H1 (cell line): ENCODE data around the gene NTN5. TPM values are rescaled to one million over a fixed set of nuclear protein-coding genes. Genes with fewer than 3 reads are reported as not detected.

Experiments
- CTCF ChIA-PET: fragments of 300-600 bp; sonication (Branson Sonifier 250); formaldehyde crosslinking; loops from one replicate; lab custom pipeline; 2021; ENCODE audit not compliant: partially characterized antibody; lab: Charles Lee
- POLR2A ChIA-PET: fragments of 300-600 bp; sonication (Branson Sonifier 250); formaldehyde crosslinking; loops from one replicate; lab custom pipeline; 2021; ENCODE audit warnings: inconsistent platforms; ENCODE audit not compliant: partially characterized antibody; lab: Charles Lee
- DNase-seq, 2 experiments: peaks; one replicate each; pipeline versions ENCODE4 v3.0.0 to v3.0.0-alpha.2; 2010 to 2022; ENCODE audit warnings: low spot score in 2 of 2, low read depth in 1 of 2, mixed read lengths in 1 of 2
- FAIRE-seq: peaks from 2 replicates; lab custom pipeline; 2011; peaks lifted over from hg19 to GRCh38; lab: Jason Lieb, UNC
- H2AFZ ChIP-seq: 2 replicates; pipeline ENCODE4 v1.8.1; 2012; ENCODE audit warnings: low read length, inconsistent platforms
- H2AK5ac ChIP-seq: 2 replicates; pipeline ENCODE4 v1.6.1; 2013; ENCODE audit warnings: low read depth, low read length
- H2BK120ac ChIP-seq: replicated peaks from 2 replicates; pipeline ENCODE3; 2013; ENCODE audit warnings: low read depth, low read length, inconsistent platforms
- H2BK12ac ChIP-seq: 2 replicates; pipeline ENCODE4 v1.6.1; 2013; ENCODE audit warnings: low read depth, low read length
- H2BK15ac ChIP-seq: 2 replicates; pipeline ENCODE4 v1.6.1; 2013; ENCODE audit warnings: low read length
- H2BK20ac ChIP-seq: 2 replicates; pipeline ENCODE4 v1.6.1; 2013; ENCODE audit warnings: low read length
- H2BK5ac ChIP-seq: 2 replicates; pipeline ENCODE4 v1.6.1; 2013; ENCODE audit warnings: low read depth, low read length
- H3K14ac ChIP-seq: 2 replicates; pipeline ENCODE4 v1.6.1; 2013; ENCODE audit warnings: inconsistent platforms; ENCODE audit not compliant: insufficient read length
- H3K18ac ChIP-seq: 2 replicates; pipeline ENCODE4 v1.6.1; 2013; ENCODE audit warnings: low read length; ENCODE audit errors: extremely low read depth
- H3K23ac ChIP-seq: 2 replicates; pipeline ENCODE4 v1.6.1; 2013; ENCODE audit warnings: inconsistent platforms; ENCODE audit not compliant: insufficient read length
- H3K23me2 ChIP-seq: 2 replicates; pipeline ENCODE4 v1.6.1; 2013; ENCODE audit warnings: low read depth, low read length
- H3K27ac ChIP-seq: 2 replicates; pipeline ENCODE4 v1.6.1; 2011; ENCODE audit warnings: low read depth, low read length, inconsistent platforms
- H3K27me3 ChIP-seq, 4 experiments: replicated peaks in 1 of 4; 1 replicate in 1 of 4; 2 replicates in 3 of 4; pipeline versions ENCODE4 v1.6.1 to v1.8.1; 2011 to 2013; ENCODE audit warnings: low read length in 3 of 4, mild to moderate bottlenecking in 3 of 4, inconsistent platforms in 2 of 4, mixed read lengths in 2 of 4, moderate library complexity in 1 of 4; ENCODE audit not compliant: control insufficient read depth in 3 of 4, insufficient read depth in 3 of 4; ENCODE audit errors: extremely low read depth in 1 of 4
- H3K36me3 ChIP-seq, 4 experiments: 2 replicates each; pipeline versions ENCODE4 v1.6.1 to v1.8.1; 2011 to 2013; ENCODE audit warnings: mild to moderate bottlenecking in 4 of 4, low read length in 3 of 4, moderate library complexity in 2 of 4, control low read depth in 1 of 4, inconsistent platforms in 1 of 4; ENCODE audit not compliant: insufficient read depth in 4 of 4, control insufficient read depth in 2 of 4
- H3K4ac ChIP-seq: replicated peaks from 2 replicates; pipeline ENCODE3; 2013; ENCODE audit warnings: low read length, low read depth, mixed read lengths, inconsistent platforms; ENCODE audit not compliant: insufficient read length
- H3K4me1 ChIP-seq, 4 experiments: replicated peaks in 1 of 4; 1 replicate in 1 of 4; 2 replicates in 3 of 4; pipeline versions ENCODE4 v1.6.1 to v1.8.1; 2011 to 2013; ENCODE audit warnings: low read length in 3 of 4, inconsistent platforms in 2 of 4, mixed read lengths in 1 of 4; ENCODE audit not compliant: insufficient read depth in 4 of 4, control insufficient read depth in 3 of 4
- H3K4me2 ChIP-seq, 2 experiments: 2 replicates each; pipeline versions ENCODE4 v1.6.1 to v1.8.1; 2011 to 2013; ENCODE audit warnings: low read depth in 2 of 2, low read length in 2 of 2, control low read depth in 1 of 2, inconsistent platforms in 1 of 2, mild to moderate bottlenecking in 1 of 2; ENCODE audit not compliant: insufficient read depth in 1 of 2
- H3K4me3 ChIP-seq, 4 experiments: fragments of 200-600, 300-600 bp in 1 of 4; sonication (generic), shearing (Covaris generic), sonication (Bioruptor Twin) in 1 of 4; 2 replicates each; pipeline versions ENCODE4 v1.5.1 to v1.8.1; 2011 to 2016; ENCODE audit warnings: low read length in 4 of 4, low read depth in 3 of 4, control low read depth in 2 of 4, inconsistent platforms in 2 of 4, mild to moderate bottlenecking in 2 of 4, mixed read lengths in 1 of 4, moderate library complexity in 1 of 4; ENCODE audit not compliant: insufficient read depth in 2 of 4; ENCODE audit errors: extremely low read depth in 1 of 4
- H3K56ac ChIP-seq: replicated peaks from 2 replicates; pipeline ENCODE3; 2013; ENCODE audit warnings: low read depth, mild to moderate bottlenecking, mixed read lengths, low read length, inconsistent platforms; ENCODE audit not compliant: insufficient read length
- H3K79me1 ChIP-seq: 2 replicates; pipeline ENCODE4 v1.6.1; 2013; ENCODE audit warnings: low read depth, low read length, control low read depth
- H3K79me2 ChIP-seq, 2 experiments: 2 replicates each; pipeline versions ENCODE4 v1.6.1 to v1.8.1; 2012 to 2013; ENCODE audit warnings: low read length in 2 of 2, mild to moderate bottlenecking in 2 of 2, inconsistent platforms in 1 of 2; ENCODE audit not compliant: insufficient read depth in 2 of 2, control insufficient read depth in 1 of 2
- H3K9ac ChIP-seq, 4 experiments: replicated peaks in 1 of 4; 1 replicate in 1 of 4; 2 replicates in 3 of 4; pipeline versions ENCODE4 v1.6.1 to v1.8.1; 2011 to 2013; ENCODE audit warnings: low read depth in 3 of 4, low read length in 3 of 4, control low read depth in 2 of 4, mild to moderate bottlenecking in 2 of 4, moderate library complexity in 2 of 4, inconsistent platforms in 1 of 4; ENCODE audit errors: extremely low read depth in 1 of 4
- H3K9me3 ChIP-seq, 2 experiments: 2 replicates each; pipeline versions ENCODE4 v1.6.1 to v1.8.1; 2012 to 2013; ENCODE audit warnings: mild to moderate bottlenecking in 2 of 2, moderate library complexity in 2 of 2, control low read depth in 1 of 2, inconsistent platforms in 1 of 2, low read depth in 1 of 2, low read length in 1 of 2, mixed read lengths in 1 of 2; ENCODE audit not compliant: insufficient read depth in 2 of 2
- H4K20me1 ChIP-seq, 2 experiments: replicated peaks in 1 of 2; 2 replicates each; pipeline versions ENCODE3 to v1.8.1; 2011 to 2013; ENCODE audit warnings: inconsistent platforms in 2 of 2, low read length in 2 of 2, mild to moderate bottlenecking in 1 of 2; ENCODE audit not compliant: insufficient read depth in 2 of 2, control insufficient read depth in 1 of 2
- H4K5ac ChIP-seq: 2 replicates; pipeline ENCODE4 v1.6.1; 2013; ENCODE audit warnings: low read length, low read depth, mixed read lengths, inconsistent platforms; ENCODE audit not compliant: insufficient read length
- H4K8ac ChIP-seq: 2 replicates; pipeline ENCODE4 v1.8.0; 2013; ENCODE audit warnings: mild to moderate bottlenecking, moderate library complexity, low read length, inconsistent platforms; ENCODE audit not compliant: insufficient read depth; ENCODE audit errors: extremely low read depth
- H4K91ac ChIP-seq: replicated peaks from 2 replicates; pipeline ENCODE3; 2013; ENCODE audit warnings: low read length, mixed read lengths, inconsistent platforms; ENCODE audit not compliant: insufficient read length
- CBX5 ChIP-seq: fragments of 300-800, 300-1000 bp; sonication (generic); IDR thresholded peaks from 2 replicates; pipeline ENCODE4 v1.7.1; 2016; ENCODE audit warnings: antibody characterized with exemption, low read length, low read depth
- CEBPB ChIP-seq: IDR thresholded peaks from 2 replicates; pipeline ENCODE4 v1.6.1; 2012; ENCODE audit warnings: low read depth, low read length
- CHD2 ChIP-seq: IDR thresholded peaks from 2 replicates; pipeline ENCODE4 v1.6.1; 2012; ENCODE audit warnings: low read length, improper control_type of control experiment
- EGR1 ChIP-seq: IDR thresholded peaks from 2 replicates; pipeline ENCODE4 v1.6.1; 2011; ENCODE audit warnings: low read depth, low read length, borderline replicate concordance
- KDM1A ChIP-seq: fragments of 200-600, 300-600 bp; sonication (generic); IDR thresholded peaks from 2 replicates; pipeline ENCODE4 v1.7.1; 2016; ENCODE audit warnings: mild to moderate bottlenecking, low read length, borderline replicate concordance
- NANOG ChIP-seq: IDR thresholded peaks from 2 replicates; pipeline ENCODE4 v1.6.1; 2011; ENCODE audit warnings: low read length, low read depth, mild to moderate bottlenecking, inconsistent platforms; ENCODE audit not compliant: insufficient read depth, poor library complexity, severe bottlenecking
- POLR2AphosphoS5 ChIP-seq: IDR thresholded peaks from 2 replicates; pipeline ENCODE4 v1.6.1; 2011; ENCODE audit warnings: low read depth, low read length
- RBBP5 ChIP-seq: IDR thresholded peaks from 2 replicates; pipeline ENCODE4 v1.7.1; 2012; ENCODE audit warnings: low read depth, mild to moderate bottlenecking, inconsistent platforms, low read length, moderate library complexity, borderline replicate concordance
- RFX5 ChIP-seq: IDR thresholded peaks from 2 replicates; pipeline ENCODE4 v1.6.1; 2011; ENCODE audit warnings: low read depth, low read length, improper control_type of control experiment, borderline replicate concordance
- SP1 ChIP-seq: IDR thresholded peaks from 2 replicates; pipeline ENCODE4 v1.6.1; 2011; ENCODE audit warnings: low read depth, low read length
- TAF7 ChIP-seq: optimal IDR thresholded peaks from 2 replicates; pipeline ENCODE3; 2011; ENCODE audit warnings: low read depth, mild to moderate bottlenecking, inconsistent platforms, low read length, moderate library complexity, borderline replicate concordance
- TCF12 ChIP-seq: IDR thresholded peaks from 2 replicates; pipeline ENCODE4 v1.6.1; 2011; ENCODE audit warnings: low read depth, mild to moderate bottlenecking, low read length
- YY1 ChIP-seq: IDR thresholded peaks from 2 replicates; pipeline ENCODE4 v1.6.1; 2011; ENCODE audit warnings: low read depth, mild to moderate bottlenecking, low read length
- WGBS, 2 experiments: shearing (Covaris generic) in 1 of 2; methylation state at CpG; one replicate each; pipeline versions ENCODE4 v1.1.6 to v1.1.7; 2013 to 2015; ENCODE audit warnings: low lambda C conversion rate in 2 of 2, mixed read lengths in 2 of 2, inconsistent platforms in 1 of 2, low coverage in 1 of 2, missing lambda C conversion rate in 1 of 2; ENCODE audit not compliant: insufficient replicate concordance in 2 of 2, insufficient coverage in 1 of 2, insufficient read length in 1 of 2; ENCODE audit errors: extremely low coverage in 1 of 2, missing lambda C conversion rate in 1 of 2; 5-methylcytosine and 5-hydroxymethylcytosine counted together
- polyA plus RNA-seq, 7 experiments: library from polyadenylated mRNA; depleted of rRNA in 3 of 7; stranded (reverse) in 5 of 7; unstranded in 2 of 7; fragments of >200 nt in 5 of 7; fragments of 200-250 nt in 2 of 7; gene quantifications; 1 replicate in 5 of 7; 2 replicates in 1 of 7; 4 replicates in 1 of 7; pipeline versions ENCODE4 v1.2.1 to v1.2.3, GENCODE V29; 2011 to 2013; ENCODE audit warnings: missing spikeins in 2 of 7, mixed read lengths in 2 of 7
- total RNA-seq: library from RNA; stranded (reverse); fragmentation: NEBNext Ultra II Directional; extraction: Animal tissue kit (Norgen Biotek cat#: 25700); gene quantifications from 2 replicates; pipeline ENCODE4 v1.2.1, GENCODE V29; 2021

NTN5 gene
- total and polyA plus RNA-seq, 2 of the 8 experiments (the other 6 are each of a cell fraction or from before 2014, with no cell fraction given), result 0.47 to 0.85 TPM

DNA sequence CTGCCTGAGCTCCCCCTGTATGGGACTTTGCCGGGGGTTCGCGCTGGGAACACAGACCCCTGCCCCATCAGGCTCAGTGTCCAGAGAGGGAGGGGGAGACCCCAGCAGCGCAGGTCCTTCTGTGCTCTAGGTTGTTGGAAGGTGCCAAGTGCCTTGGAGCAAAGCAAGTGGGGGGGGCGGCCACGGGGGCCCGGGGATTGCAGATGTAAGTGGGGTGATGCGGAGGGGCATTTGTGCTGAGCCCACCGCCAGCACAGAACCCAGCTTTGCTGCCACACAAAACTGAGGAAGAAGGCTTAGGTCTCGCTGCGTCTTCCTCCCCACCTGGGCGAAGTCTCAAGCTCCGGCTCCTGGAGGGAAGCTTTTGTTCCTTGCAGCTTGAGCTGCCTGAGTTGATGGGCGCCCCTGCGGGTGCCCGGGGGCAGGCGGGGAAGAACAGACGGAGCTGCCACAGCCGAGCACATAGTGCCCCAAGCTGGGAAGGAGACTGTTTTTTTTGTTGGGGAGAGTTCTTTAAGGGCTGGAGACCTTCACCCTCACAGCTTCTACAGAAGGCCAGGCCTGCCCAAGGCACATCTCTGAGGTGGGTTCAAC is 1.5 kb upstream of the NTN5 start:
- H3K79me1 ChIP-seq, result no peaks in the 10 kb centered on the region
- H3K4me1 ChIP-seq, result peaks cover 2 to 23% (median 19%) of the 10 kb centered on the region in 4 experiments
- no peak overlapping the region for H3K56ac ChIP-seq
- H3K27ac ChIP-seq, result no peak overlapping the region
- peak overlapping the region in 2 of 4 experiments; percentile 1 to 15; a peak in 2 of 8 replicates for H3K4me3 ChIP-seq
- no peaks in the 10 kb centered on the region for H3K36me3 ChIP-seq
- H3K23ac ChIP-seq, result no peak overlapping the region
- no peak overlapping the region for H4K5ac ChIP-seq
- peak overlapping the region; percentile 5 for H4K91ac ChIP-seq
- no peak overlapping the region for H3K9ac ChIP-seq
- H3K9me3 ChIP-seq, result peaks cover 0 to 3% of the 10 kb centered on the region in 2 experiments; a peak in 1 of 4 replicates
- H3K79me2 ChIP-seq, result no peaks in the 10 kb centered on the region
- peak overlapping the region; percentile 99; the same call in 1 of the 2 replicates for H2BK20ac ChIP-seq
- H3K4me2 ChIP-seq, result peak overlapping the region; percentile 18 to 36; a peak in 2 of 4 replicates
- H2AK5ac ChIP-seq, result peak overlapping the region; percentile 95; the same call in 1 of the 2 replicates
- ChIA-PET CTCF (interaction anchor here (0.7 to 5.8 kb wide), 30 partner anchors 9 to 170 kb away, joined by 3 to 59 read pairs (median 5); partner anchors contain the start of genes CA11 and FUT2), POLR2A (interaction anchor here (0.6 to 2.6 kb wide), 13 partner anchors 10 to 114 kb away, joined by 3 to 16 read pairs (median 3); partner anchors contain the start of genes CA11, FGF21 and FUT2)
- peaks cover 18% of the 10 kb centered on the region; the same call in 1 of the 2 replicates for H3K23me2 ChIP-seq
- H2BK15ac ChIP-seq, result peak overlapping the region; percentile 72
- FAIRE-seq (no peak), DNase-seq (peak in 1 of 2 experiments; percentile 58)
- H3K14ac ChIP-seq, result no peak overlapping the region
- 30% methylated on average over 14 of the region's 19 CpGs; no CpG with 5 or more reads in 1 of the 2 experiments for WGBS, 2 experiments
- H3K18ac ChIP-seq, result peak overlapping the region; percentile 75
- no peak overlapping the region for H3K4ac ChIP-seq
- H2BK5ac ChIP-seq, result peak overlapping the region; percentile 91; the same call in 1 of the 2 replicates
- no peak overlapping the region for H4K8ac ChIP-seq
- H3K27me3 ChIP-seq, result peaks cover 0 to 5% (median 3%) of the 10 kb centered on the region in 4 experiments; a peak in 2 of 7 replicates
- H2BK120ac ChIP-seq, result peak overlapping the region; percentile 74
- H2AFZ ChIP-seq, result 0 out of 2 replicates have a peak overlapping the region, but pooled peaks have one; percentile 24
- H4K20me1 ChIP-seq, result peaks cover 0 to 3% of the 10 kb centered on the region in 2 experiments
- peak overlapping the region; percentile 92; the same call in 1 of the 2 replicates for H2BK12ac ChIP-seq
- TF ChIP-seq SP1, result no peak
- TF ChIP-seq CHD2, result no peak
- TF ChIP-seq RFX5, result no peak
- peak; percentile 84 for TF ChIP-seq NANOG
- TF ChIP-seq YY1, result no peak
- TF ChIP-seq CBX5, result no peak
- 0 out of 2 replicates have a peak, but pooled peaks have one; percentile 5 for TF ChIP-seq RBBP5
- no peak for TF ChIP-seq KDM1A
- TF ChIP-seq TCF12, result no peak
- no peak for TF ChIP-seq EGR1
- TF ChIP-seq TAF7, result no peak
- no peak for TF ChIP-seq POLR2AphosphoS5
- no peak for TF ChIP-seq CEBPB
